ENCODE measurements around the gene NPAS3. TPM values are rescaled to one million over a fixed set of nuclear protein-coding genes. Genes with fewer than 3 reads are reported as not detected.

NPAS3 gene
- total and polyA plus RNA-seq, 10 donors: 0.13 to 9.5 (median 2.9) TPM

DNA sequence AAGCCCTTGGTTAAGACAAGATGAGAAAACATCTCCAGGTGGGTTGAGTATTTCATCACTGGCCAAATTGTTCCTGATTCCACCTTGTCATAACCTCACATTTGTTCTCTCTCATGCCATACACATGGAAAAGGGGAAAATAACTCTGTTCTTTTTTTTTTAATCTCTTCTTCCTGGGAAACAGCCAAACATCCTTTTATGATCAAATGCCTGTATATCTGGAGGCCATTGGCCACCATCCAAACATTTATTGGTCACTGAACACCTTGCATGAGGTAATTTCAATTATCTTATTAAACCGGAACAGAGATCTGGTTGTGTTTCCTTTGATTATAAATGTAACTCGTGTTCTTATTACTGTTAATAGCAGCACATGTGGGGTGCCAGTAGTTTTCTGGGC lies 469.6 kb downstream of the NPAS3 start:
- TF ChIP-seq POLR2A (IDR thresholded peaks at IDR 0.05) (no peak), POLR2AphosphoS5 (IDR thresholded peaks at IDR 0.05) (no peak), CTCF (IDR thresholded peaks at IDR 0.05 in 8 of 11, conservative IDR thresholded peaks at IDR 0.05 in 3 of 11) (no peak)
- no peak for DNase-seq
- WGBS, 5 donors: 67 to 88% (median 80%) methylated on average over 2 of the region's 2 CpGs
- H3K27me3 ChIP-seq (replicated peaks in 1 of 7): no peaks in the 10 kb centered on the region
- no peaks in the 10 kb centered on the region for H3K36me3 ChIP-seq
- no peak overlapping the region for H3K27ac ChIP-seq
- H3K9me3 ChIP-seq: peaks cover 0 to 23% (median 16%) of the 10 kb centered on the region in 8 donors
- H3K4me1 ChIP-seq: peaks cover 0 to 5% (median 1%) of the 10 kb centered on the region in 6 donors
- H3K4me3 ChIP-seq: no peak overlapping the region
- intact Hi-C loops (cut with DNase I; ENCODE audit: low total_unique reads): no loop called here

GRCh38 chr14:33412450-33412849 lies 473.8 kb downstream of the NPAS3 start:
- Histone ChIP-seq H3K36me3 (no peaks in the 10 kb centered on the region), H3K4me1 (peaks cover 0 to 16% (median 4%) of the 10 kb centered on the region in 6 donors), H3K27ac (no peak overlapping the region), H3K4me3 (no peak overlapping the region), H3K27me3 (replicated peaks in 1 of 7) (no peaks in the 10 kb centered on the region), H3K9me3 (no peaks in the 10 kb centered on the region)
- no peak for TF ChIP-seq POLR2A (IDR thresholded peaks at IDR 0.05)
- no peak for TF ChIP-seq POLR2AphosphoS5 (IDR thresholded peaks at IDR 0.05)
- no peak for TF ChIP-seq CTCF (IDR thresholded peaks at IDR 0.05 in 8 of 11, conservative IDR thresholded peaks at IDR 0.05 in 3 of 11)
- intact Hi-C loops (cut with DNase I; ENCODE audit: low total_unique reads): no loop called here
- DNase-seq: no peak

DNA sequence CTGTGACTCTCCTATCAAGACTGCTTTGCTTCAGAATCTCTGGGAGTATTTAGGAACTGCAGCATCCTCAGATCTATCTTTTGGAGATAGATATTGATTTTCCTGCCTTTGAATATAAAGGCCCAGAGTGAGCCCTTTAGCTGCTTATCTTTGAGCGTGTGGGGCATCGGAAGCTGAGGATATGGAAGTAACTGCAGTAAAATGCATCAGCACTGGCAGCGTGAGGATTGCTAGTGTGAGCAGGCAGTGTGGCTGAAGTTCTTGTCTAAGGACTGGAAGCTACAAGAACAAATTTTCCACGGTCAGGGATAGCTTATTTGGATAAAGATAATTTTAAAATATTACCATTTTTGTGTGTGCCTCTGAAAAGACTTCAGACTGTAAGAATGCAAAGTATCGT lies 474.7 kb downstream of the NPAS3 start:
- Histone ChIP-seq H3K9me3 (no peaks in the 10 kb centered on the region), H3K4me1 (peaks cover 0 to 16% (median 4%) of the 10 kb centered on the region in 6 donors), H3K27me3 (replicated peaks in 1 of 7) (no peaks in the 10 kb centered on the region), H3K4me3 (no peak overlapping the region), H3K27ac (no peak overlapping the region), H3K36me3 (no peaks in the 10 kb centered on the region)
- TF ChIP-seq CTCF (IDR thresholded peaks at IDR 0.05 in 8 of 11, conservative IDR thresholded peaks at IDR 0.05 in 3 of 11) (no peak), POLR2A (IDR thresholded peaks at IDR 0.05) (no peak)
- intact Hi-C loops (cut with DNase I; ENCODE audit: low total_unique reads): no loop called here
- 34 to 53% (median 46%) methylated on average over 5 of the region's 5 CpGs for WGBS, 5 donors
- DNase-seq: no peak

DNA sequence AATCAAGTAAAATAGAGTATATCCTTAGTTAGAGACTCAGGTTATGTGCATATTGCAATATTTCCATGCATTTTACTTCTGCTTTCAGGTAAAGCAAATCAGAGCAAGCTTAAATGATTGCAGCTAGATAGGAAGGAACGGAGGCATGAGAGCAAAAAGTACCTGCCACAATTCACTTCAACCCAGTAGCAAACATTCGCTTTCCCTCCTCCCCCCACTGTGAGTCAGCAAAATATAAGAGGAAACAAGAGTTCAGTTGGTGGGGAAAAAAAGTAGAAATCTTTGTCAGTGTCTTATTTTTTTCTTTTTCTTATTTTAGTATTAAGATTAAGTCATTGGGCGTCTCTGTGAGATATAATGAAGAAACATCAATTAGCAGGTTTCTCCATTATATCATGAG lies 475.4 kb downstream of the NPAS3 start:
- no peaks in the 10 kb centered on the region for H3K9me3 ChIP-seq
- 21 to 45% (median 37%) methylated on average over 3 of the region's 3 CpGs for WGBS, 5 donors
- H3K36me3 ChIP-seq: no peaks in the 10 kb centered on the region
- intact Hi-C loops (cut with DNase I; ENCODE audit: low total_unique reads): no loop called here
- peaks cover 0 to 16% (median 4%) of the 10 kb centered on the region in 6 donors for H3K4me1 ChIP-seq
- no peak for TF ChIP-seq CTCF (IDR thresholded peaks at IDR 0.05 in 8 of 11, conservative IDR thresholded peaks at IDR 0.05 in 3 of 11)
- TF ChIP-seq POLR2AphosphoS5 (IDR thresholded peaks at IDR 0.05): no peak
- no peak for TF ChIP-seq POLR2A (IDR thresholded peaks at IDR 0.05)
- no peak overlapping the region for H3K27ac ChIP-seq
- no peak overlapping the region for H3K4me3 ChIP-seq
- DNase-seq: no peak
- H3K27me3 ChIP-seq (replicated peaks in 1 of 7): no peaks in the 10 kb centered on the region
